22Rv1 (cell line): ENCODE measurements around the gene ETNK1.
"Not testable (repeated sequence)": the region's sequence is repeated elsewhere in the genome, so short reads cannot be mapped to it uniquely, and the experiment has no call there.

Experiments
- ZFX ChIP-seq: fragments of 450-650 bp; IDR thresholded peaks from 2 replicates; pipeline ENCODE4 v1.6.1; 2017; ENCODE audit warnings: antibody characterized with exemption, borderline replicate concordance
- TF ChIP-seq, protein P1 (sequence below): fragments of 450-650 bp; IDR thresholded peaks from 2 replicates; pipeline ENCODE4 v1.5.1; 2017; ENCODE audit warnings: mild to moderate bottlenecking

DNA sequence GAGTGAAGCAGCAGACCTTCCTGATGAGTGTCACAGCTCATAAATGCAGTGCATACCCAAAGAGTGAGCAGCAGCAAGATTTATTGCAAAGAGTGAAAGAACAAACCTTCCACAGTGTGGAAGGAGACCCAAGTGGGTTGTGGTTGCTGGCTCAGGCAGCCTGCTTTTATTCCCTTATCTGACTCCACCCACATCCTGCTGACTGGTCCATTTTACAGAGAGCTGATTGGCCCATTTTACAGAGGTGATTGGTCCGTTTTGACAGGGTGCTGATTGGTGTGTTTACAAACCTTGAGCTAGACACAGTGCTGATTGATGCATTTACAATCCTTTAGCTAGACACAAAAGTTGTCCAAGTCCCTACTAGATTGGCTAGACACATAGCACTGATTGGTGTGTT, 67.5 kb downstream of the ETNK1 start:
- TF ChIP-seq, protein P1, sequence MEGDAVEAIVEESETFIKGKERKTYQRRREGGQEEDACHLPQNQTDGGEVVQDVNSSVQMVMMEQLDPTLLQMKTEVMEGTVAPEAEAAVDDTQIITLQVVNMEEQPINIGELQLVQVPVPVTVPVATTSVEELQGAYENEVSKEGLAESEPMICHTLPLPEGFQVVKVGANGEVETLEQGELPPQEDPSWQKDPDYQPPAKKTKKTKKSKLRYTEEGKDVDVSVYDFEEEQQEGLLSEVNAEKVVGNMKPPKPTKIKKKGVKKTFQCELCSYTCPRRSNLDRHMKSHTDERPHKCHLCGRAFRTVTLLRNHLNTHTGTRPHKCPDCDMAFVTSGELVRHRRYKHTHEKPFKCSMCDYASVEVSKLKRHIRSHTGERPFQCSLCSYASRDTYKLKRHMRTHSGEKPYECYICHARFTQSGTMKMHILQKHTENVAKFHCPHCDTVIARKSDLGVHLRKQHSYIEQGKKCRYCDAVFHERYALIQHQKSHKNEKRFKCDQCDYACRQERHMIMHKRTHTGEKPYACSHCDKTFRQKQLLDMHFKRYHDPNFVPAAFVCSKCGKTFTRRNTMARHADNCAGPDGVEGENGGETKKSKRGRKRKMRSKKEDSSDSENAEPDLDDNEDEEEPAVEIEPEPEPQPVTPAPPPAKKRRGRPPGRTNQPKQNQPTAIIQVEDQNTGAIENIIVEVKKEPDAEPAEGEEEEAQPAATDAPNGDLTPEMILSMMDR = not testable (repeated sequence)
- not testable (repeated sequence) for TF ChIP-seq ZFX
